ENCODE measurements around the gene CYB5A.
"Not testable (repeated sequence)": the region's sequence is repeated elsewhere in the genome, so short reads cannot be mapped to it uniquely, and the experiment has no call there.

The CYB5A gene

GRCh38 chr18:74331404-74331803 lies 39.6 kb upstream of the CYB5A start:
- no peak overlapping the region for H3K4me3 ChIP-seq (ENCODE audit: control insufficient read depth, low read depth, low read length)
- DNase-seq (ENCODE audit: low read depth), result no peak
- peak; percentile 76 for TF ChIP-seq CTCF (IDR thresholded peaks at IDR 0.05; ENCODE audit: control insufficient read depth, insufficient read depth, low read depth, low read length, missing control alignments)

GRCh38 chr18:74329688-74330205 lies 38.0 kb upstream of the CYB5A start:
- TF ChIP-seq CTCF (IDR thresholded peaks at IDR 0.05; ENCODE audit: control insufficient read depth, insufficient read depth, low read depth, low read length, missing control alignments), result no peak
- no peak overlapping the region for H3K4me3 ChIP-seq (ENCODE audit: control insufficient read depth, low read depth, low read length)
- no peak for DNase-seq (ENCODE audit: low read depth)

- no peak for DNase-seq (ENCODE audit: low read depth)
- no peak for TF ChIP-seq CTCF (IDR thresholded peaks at IDR 0.05; ENCODE audit: control insufficient read depth, insufficient read depth, low read depth, low read length, missing control alignments)
- H3K4me3 ChIP-seq (ENCODE audit: control insufficient read depth, low read depth, low read length), result no peak overlapping the region
These were observed 36.4 kb upstream of the CYB5A start for GRCh38 chr18:74328206-74328605.

- H3K4me3 ChIP-seq (ENCODE audit: control insufficient read depth, low read depth, low read length); DNase-seq (ENCODE audit: low read depth): not testable (repeated sequence)
These were observed 35.0 kb upstream of the CYB5A start for GRCh38 chr18:74326791-74327190.

- no peak for DNase-seq (ENCODE audit: low read depth)
- no peak overlapping the region for H3K4me3 ChIP-seq (ENCODE audit: control insufficient read depth, low read depth, low read length)
- TF ChIP-seq CTCF (IDR thresholded peaks at IDR 0.05; ENCODE audit: control insufficient read depth, insufficient read depth, low read depth, low read length, missing control alignments), result no peak
These were observed 34.5 kb upstream of the CYB5A start for GRCh38 chr18:74326231-74326630.

- TF ChIP-seq CTCF (IDR thresholded peaks at IDR 0.05; ENCODE audit: control insufficient read depth, insufficient read depth, low read depth, low read length, missing control alignments), result no peak
- no peak overlapping the region for H3K4me3 ChIP-seq (ENCODE audit: control insufficient read depth, low read depth, low read length)
- peak; percentile 80 for DNase-seq (ENCODE audit: low read depth)
These were observed 24.8 kb upstream of the CYB5A start for GRCh38 chr18:74316257-74317170.

- no peak for TF ChIP-seq CTCF (IDR thresholded peaks at IDR 0.05; ENCODE audit: control insufficient read depth, insufficient read depth, low read depth, low read length, missing control alignments)
- H3K4me3 ChIP-seq (ENCODE audit: control insufficient read depth, low read depth, low read length), result no peak within 1 kb of the TSS
- DNase-seq (ENCODE audit: low read depth), result no peak
These were observed 23.9 kb upstream of the CYB5A start, which contains the start of gene C18orf63 for GRCh38 chr18:74315464-74316256. TSS of gene C18orf63 (plus strand) at chr18:74315839. CDS start at chr18:74317866, 2,027 bp downstream.
